Pancreas (tissue), 10 donors: Measurements from ENCODE around the gene PKP4. TPM values are rescaled to one million over a fixed set of nuclear protein-coding genes. Genes with fewer than 3 reads are reported as not detected.
A peak's percentile ranks its signal among the peaks of the same experiment; 100 is the strongest.

Source experiments
- ATAC-seq, 4 donors: fragments of 200-7000 bp; cut with Tn5 transposase; one replicate each; pipeline versions ENCODE4 v1.8.0 to v1.9.1; 2020; ENCODE audit warnings: mild to moderate bottlenecking in 4 of 4, moderate library complexity in 4 of 4
- DNase-seq, 6 donors: peaks; one replicate each; pipeline ENCODE4 v3.0.0-alpha.2; 2020
- FAIRE-seq: peaks from 2 replicates; lab custom pipeline; 2012; peaks lifted over from hg19 to GRCh38; lab: Jason Lieb, UNC
- H3K27ac ChIP-seq, 4 donors: fragments of 200-600 bp; sonication (generic); 1 replicate in 3 of 4; 2 replicates in 1 of 4; pipeline versions ENCODE4 v1.5.0 to v1.8.0; 2020
- H3K27me3 ChIP-seq, 4 donors: fragments of 200-600 bp; one replicate each; pipeline ENCODE4 v1.8.0; 2021
- H3K36me3 ChIP-seq, 3 donors: fragments of 200-600 bp; sonication (generic) in 1 of 3; one replicate each; pipeline versions ENCODE4 v1.5.0 to v1.8.0; 2020 to 2021
- H3K4me1 ChIP-seq, 3 donors: fragments of 200-600 bp; one replicate each; pipeline ENCODE4 v1.8.0; 2021
- H3K4me3 ChIP-seq, 4 donors: fragments of 200-600 bp; sonication (generic) in 2 of 4; one replicate each; pipeline versions ENCODE4 v1.5.0 to v1.8.0; 2020 to 2021
- H3K9me3 ChIP-seq, 4 donors: fragments of 200-600 bp; one replicate each; pipeline ENCODE4 v1.8.0; 2021
- WGBS, 2 donors: extraction: QIAGEN DNeasy Blood & Tissue Kit; methylation state at CpG; one replicate each; pipeline ENCODE4 v1.1.7; 2013; 5-methylcytosine and 5-hydroxymethylcytosine counted together
- intact Hi-C, 3 donors: fragments of 100-400 bp; cut with DNase I; formaldehyde crosslinking; loops; one replicate each; pipeline versions ENCODE4 v1.11.1 to v1.14.2; 2022
- polyA plus RNA-seq, 2 donors: library from polyadenylated mRNA; stranded (reverse); fragments of 200-250 nt; gene quantifications; one replicate each; pipeline ENCODE4 v1.2.3, GENCODE V29; 2013
- total RNA-seq, 6 donors: library from RNA; stranded (reverse); fragmentation: NEBNext Ultra II Directional in 4 of 6; extraction: Animal tissue kit (Norgen Biotek cat#: 25700) in 4 of 6; gene quantifications; one replicate each; pipeline versions ENCODE4 v1.2.1 to v1.2.4, GENCODE V29; 2021 to 2023
- TF ChIP-seq, protein P1 (sequence below), 4 donors: fragments of 200-600 bp; sonication (generic) in 3 of 4; IDR thresholded peaks; one replicate each; pipeline versions ENCODE4 v1.5.0 to v1.8.0; 2021; ENCODE audit warnings: antibody characterized with exemption in 4 of 4
- donor health status: healthy with polysubstance abuse.
- donor health status: DM: no; HTN: no; CAD: no; lungs with moderate emphysema.
- donor health status: DM: no; HTN: no; CAD: no.
- donor health status: control.
- donor health status: control.
- donor health status: Bipolar disorder and iron deficiency.
- donor health status: DM: yes; HTN: yes; CAD: no.
- donor health status: DM: no; HTN: no; CAD: no.
- donor health status: DM: no; HTN: no; CAD: no.
- donor health status: DM: yes; HTN: yes; CAD: no.

PKP4 gene
- total and polyA plus RNA-seq, 8 donors: 20.4 to 46.2 (median 28.8) TPM

DNA sequence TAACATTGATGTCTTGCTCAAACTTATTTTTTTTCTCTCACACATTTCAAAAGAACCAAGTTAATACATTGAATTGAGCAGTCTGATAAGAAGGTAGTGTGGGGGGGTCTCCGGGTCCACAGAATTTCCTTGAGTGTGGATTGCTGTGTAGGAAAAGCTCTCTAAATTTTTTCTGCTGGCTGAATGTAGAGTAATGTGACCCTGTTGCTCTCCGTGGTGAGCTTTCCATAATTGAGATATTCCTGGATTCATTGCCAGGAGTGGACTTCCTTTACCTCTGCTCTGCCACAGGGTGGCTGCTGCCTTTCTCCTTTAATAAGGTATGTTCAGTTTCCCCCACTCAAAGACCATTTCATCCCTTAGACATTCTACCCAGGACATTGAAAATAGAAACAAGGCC, 50.9 kb downstream of the PKP4 start:
- H3K27me3 ChIP-seq: no peaks in the 10 kb centered on the region
- H3K4me3 ChIP-seq: no peak overlapping the region
- FAIRE-seq: no peak
- intact Hi-C loops: no loop called here
- ATAC-seq: no peak
- H3K36me3 ChIP-seq: no peaks in the 10 kb centered on the region
- no peaks in the 10 kb centered on the region for H3K9me3 ChIP-seq
- no peak overlapping the region for H3K27ac ChIP-seq
- H3K4me1 ChIP-seq: peaks cover 12 to 31% (median 23%) of the 10 kb centered on the region in 3 donors
- TF ChIP-seq, protein P1, sequence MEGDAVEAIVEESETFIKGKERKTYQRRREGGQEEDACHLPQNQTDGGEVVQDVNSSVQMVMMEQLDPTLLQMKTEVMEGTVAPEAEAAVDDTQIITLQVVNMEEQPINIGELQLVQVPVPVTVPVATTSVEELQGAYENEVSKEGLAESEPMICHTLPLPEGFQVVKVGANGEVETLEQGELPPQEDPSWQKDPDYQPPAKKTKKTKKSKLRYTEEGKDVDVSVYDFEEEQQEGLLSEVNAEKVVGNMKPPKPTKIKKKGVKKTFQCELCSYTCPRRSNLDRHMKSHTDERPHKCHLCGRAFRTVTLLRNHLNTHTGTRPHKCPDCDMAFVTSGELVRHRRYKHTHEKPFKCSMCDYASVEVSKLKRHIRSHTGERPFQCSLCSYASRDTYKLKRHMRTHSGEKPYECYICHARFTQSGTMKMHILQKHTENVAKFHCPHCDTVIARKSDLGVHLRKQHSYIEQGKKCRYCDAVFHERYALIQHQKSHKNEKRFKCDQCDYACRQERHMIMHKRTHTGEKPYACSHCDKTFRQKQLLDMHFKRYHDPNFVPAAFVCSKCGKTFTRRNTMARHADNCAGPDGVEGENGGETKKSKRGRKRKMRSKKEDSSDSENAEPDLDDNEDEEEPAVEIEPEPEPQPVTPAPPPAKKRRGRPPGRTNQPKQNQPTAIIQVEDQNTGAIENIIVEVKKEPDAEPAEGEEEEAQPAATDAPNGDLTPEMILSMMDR (IDR thresholded peaks at IDR 0.05): no peak
- no peak for DNase-seq
- 70 to 75% methylated on average over 2 of the region's 2 CpGs for WGBS, 2 donors

DNA sequence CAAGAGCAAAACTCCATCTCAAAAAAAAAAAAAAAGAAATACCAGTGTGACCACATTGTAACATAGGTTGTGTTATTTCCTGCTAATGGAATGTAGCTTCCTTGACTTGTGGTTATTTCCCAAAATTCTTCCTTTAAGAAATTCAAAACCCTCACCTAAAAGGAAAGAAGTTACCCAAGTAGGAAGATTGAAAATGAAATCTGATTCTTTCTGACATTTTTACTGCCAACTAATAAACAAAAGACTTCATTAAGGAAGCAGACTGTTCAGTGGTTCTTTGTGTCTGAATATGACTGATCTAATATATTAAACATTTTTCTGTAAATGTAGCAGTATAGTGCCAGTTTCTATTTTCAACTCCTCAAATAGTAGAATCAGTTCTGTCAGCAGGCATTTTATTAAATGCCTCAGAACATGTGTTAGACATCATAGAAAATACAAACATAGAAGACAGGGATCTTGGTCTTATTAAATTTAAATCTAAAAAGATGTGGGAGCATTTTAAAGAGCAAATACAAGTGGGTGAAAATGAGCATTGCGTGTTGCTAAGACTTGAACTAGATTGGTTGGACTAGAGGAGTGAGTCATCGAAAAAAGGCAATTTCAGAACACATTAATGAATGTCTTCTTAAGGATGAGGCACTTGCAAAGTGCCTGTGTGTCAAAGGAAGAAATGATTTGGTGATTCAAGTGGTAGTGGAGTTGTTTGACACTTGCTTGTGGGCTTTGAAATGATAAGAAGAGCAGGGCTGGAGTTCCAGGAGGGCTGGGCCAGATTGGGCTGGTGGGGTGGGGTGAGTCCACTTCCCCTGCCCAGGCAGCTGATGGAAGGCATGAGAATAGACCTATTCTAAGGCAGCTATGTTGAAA, 53.4 kb downstream of the PKP4 start:
- TF ChIP-seq, protein P1 (IDR thresholded peaks at IDR 0.05): no peak
- Histone ChIP-seq H3K4me1 (peaks cover 4 to 13% (median 10%) of the 10 kb centered on the region in 3 donors), H3K27ac (peak overlapping the region in 1 of 4 donors; percentile 37), H3K4me3 (no peak overlapping the region), H3K9me3 (no peaks in the 10 kb centered on the region), H3K36me3 (no peaks in the 10 kb centered on the region), H3K27me3 (no peaks in the 10 kb centered on the region)
- peak in 1 of 4 donors; percentile 31 for ATAC-seq
- peak; percentile 9 for FAIRE-seq
- intact Hi-C loops: no loop called here
- no peak for DNase-seq
- WGBS, 2 donors: 87 to 89% methylated on average over 2 of the region's 2 CpGs

DNA sequence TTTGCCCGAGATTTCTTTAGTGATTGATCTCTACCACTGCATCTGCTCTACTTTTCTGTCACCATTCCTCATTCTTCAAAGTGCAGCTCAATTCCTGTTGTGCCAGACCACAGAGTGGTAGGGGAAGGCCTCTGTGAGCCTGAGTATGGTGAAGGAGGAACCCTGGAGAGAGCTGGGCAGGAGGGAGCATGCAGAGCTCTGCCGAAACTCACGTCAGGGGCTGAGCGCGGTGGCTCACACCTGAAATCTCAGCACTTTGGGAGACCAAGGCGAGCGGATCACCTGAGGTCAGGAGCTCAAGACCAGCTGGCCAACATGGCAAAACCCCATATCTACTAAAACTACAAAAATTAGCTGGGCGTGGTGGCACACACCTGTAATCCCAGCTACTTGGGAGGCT, 54.1 kb downstream of the PKP4 start:
- no peaks in the 10 kb centered on the region for H3K9me3 ChIP-seq
- H3K36me3 ChIP-seq: no peaks in the 10 kb centered on the region
- peak overlapping the region in 1 of 4 donors; percentile 37 for H3K27ac ChIP-seq
- 99 to 100% methylated on average over 8 of the region's 8 CpGs for WGBS, 2 donors
- intact Hi-C loops: no loop called here
- H3K4me1 ChIP-seq: peaks cover 0 to 6% (median 2%) of the 10 kb centered on the region in 3 donors
- ATAC-seq: no peak
- no peaks in the 10 kb centered on the region for H3K27me3 ChIP-seq
- H3K4me3 ChIP-seq: no peak overlapping the region
- DNase-seq: no peak
- TF ChIP-seq, protein P1 (IDR thresholded peaks at IDR 0.05): no peak
- FAIRE-seq: no peak

DNA sequence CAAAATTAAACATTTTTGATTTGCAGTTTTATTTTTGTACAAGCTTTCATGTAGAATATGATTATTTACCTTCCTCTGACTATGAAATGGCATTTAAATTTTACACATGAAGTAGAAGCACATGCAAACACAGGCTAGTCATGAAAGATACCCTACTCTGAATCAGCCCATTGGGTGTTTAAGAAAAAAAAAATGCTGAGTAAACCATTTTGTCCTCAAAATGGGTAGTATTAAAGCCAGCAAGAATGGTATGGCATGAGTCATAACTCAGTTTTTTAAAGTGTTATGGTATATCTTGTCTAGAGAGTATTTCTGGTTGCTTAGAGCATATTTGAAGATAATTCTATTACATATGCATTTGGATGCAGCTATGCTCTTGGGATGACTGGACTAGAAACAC, 55.0 kb downstream of the PKP4 start:
- no peak for DNase-seq
- intact Hi-C loops: no loop called here
- Histone ChIP-seq H3K9me3 (no peaks in the 10 kb centered on the region), H3K4me1 (peaks cover 0 to 5% (median 0%) of the 10 kb centered on the region in 3 donors), H3K36me3 (no peaks in the 10 kb centered on the region), H3K27me3 (no peaks in the 10 kb centered on the region), H3K27ac (no peak overlapping the region), H3K4me3 (no peak overlapping the region)
- FAIRE-seq: no peak
- TF ChIP-seq, protein P1 (IDR thresholded peaks at IDR 0.05): no peak
- no peak for ATAC-seq

DNA sequence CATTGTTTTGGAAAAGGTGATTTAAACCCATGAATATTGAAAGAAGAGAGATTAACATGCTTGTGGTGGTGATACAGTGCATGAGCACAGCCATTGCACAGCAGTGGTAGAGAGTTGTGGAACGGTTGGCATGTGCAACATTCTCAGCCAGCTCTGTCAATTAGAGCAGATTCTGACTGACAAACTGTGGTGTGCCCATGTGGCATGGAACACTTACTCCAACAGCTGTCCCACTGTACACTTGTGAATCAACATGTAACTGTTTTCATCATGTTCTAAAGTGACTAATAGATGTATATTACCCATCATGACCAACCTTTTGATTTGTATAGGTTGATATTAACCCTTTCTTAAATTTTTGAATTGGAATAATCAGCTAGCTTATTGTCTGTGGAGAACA, 55.6 kb downstream of the PKP4 start:
- FAIRE-seq (no peak), DNase-seq (no peak), ATAC-seq (no peak)
- H3K27ac ChIP-seq: no peak overlapping the region
- TF ChIP-seq, protein P1 (IDR thresholded peaks at IDR 0.05): no peak
- peaks cover 0 to 7% (median 0%) of the 10 kb centered on the region in 3 donors for H3K4me1 ChIP-seq
- H3K4me3 ChIP-seq: no peak overlapping the region
- H3K9me3 ChIP-seq: no peaks in the 10 kb centered on the region
- intact Hi-C loops: no loop called here
- H3K36me3 ChIP-seq: no peaks in the 10 kb centered on the region
- H3K27me3 ChIP-seq: no peaks in the 10 kb centered on the region
- WGBS, 2 donors: 51 to 60% methylated on average over 1 of the region's 1 CpG
